GM21786 (cell line): ENCODE results near the gene EGLN2.
"Not testable (repeated sequence)": the region's sequence is repeated elsewhere in the genome, so short reads cannot be mapped to it uniquely, and the experiment has no call there.

ENCODE experiments used
- ATAC-seq: cut with Tn5 transposase; IDR thresholded peaks from one replicate; pipeline ENCODE4 v1.9.1; 2021; ENCODE audit not compliant: unreplicated experiment

EGLN2 gene

GRCh38 chr19:40815223-40815622 lies 16.2 kb downstream of the EGLN2 start:
- ATAC-seq: no peak

- not testable (repeated sequence) for ATAC-seq
Observed at GRCh38 chr19:40818480-40819399, 19.7 kb downstream of the EGLN2 start.

- not testable (repeated sequence) for ATAC-seq
Observed at GRCh38 chr19:40819479-40820234, 20.7 kb downstream of the EGLN2 start.

- no peak for ATAC-seq
Observed at GRCh38 chr19:40822161-40822560, 23.2 kb downstream of the EGLN2 start.

- ATAC-seq: not testable (repeated sequence)
Observed at GRCh38 chr19:40822704-40823553, 23.9 kb downstream of the EGLN2 start.

GRCh38 chr19:40824916-40825315 lies 25.9 kb downstream of the EGLN2 start:
- not testable (repeated sequence) for ATAC-seq

- ATAC-seq: not testable (repeated sequence)
Observed at GRCh38 chr19:40825460-40826095, 26.6 kb downstream of the EGLN2 start.

GRCh38 chr19:40826312-40826698 lies 27.3 kb downstream of the EGLN2 start:
- ATAC-seq: not testable (repeated sequence)

GRCh38 chr19:40826699-40827385 lies 27.9 kb downstream of the EGLN2 start:
- ATAC-seq: not testable (repeated sequence)

GRCh38 chr19:40827386-40828247 lies 28.6 kb downstream of the EGLN2 start:
- ATAC-seq: no peak

- no peak for ATAC-seq
Observed at GRCh38 chr19:40829205-40829604, 30.2 kb downstream of the EGLN2 start.

- not testable (repeated sequence) for ATAC-seq
Observed at GRCh38 chr19:40830741-40831140, 31.8 kb downstream of the EGLN2 start.

GRCh38 chr19:40831502-40832430 lies 32.8 kb downstream of the EGLN2 start:
- no peak for ATAC-seq

- ATAC-seq: not testable (repeated sequence)
Observed at GRCh38 chr19:40832431-40832790, 33.4 kb downstream of the EGLN2 start.

- ATAC-seq: not testable (repeated sequence)
Observed at GRCh38 chr19:40833728-40834533, 34.9 kb downstream of the EGLN2 start.

GRCh38 chr19:40836754-40837429 lies 37.9 kb downstream of the EGLN2 start:
- ATAC-seq: no peak

- ATAC-seq: not testable (repeated sequence)
Observed at GRCh38 chr19:40838477-40838876, 39.5 kb downstream of the EGLN2 start.
